Spinal cord (tissue), 10 donors: ENCODE results near the gene CARHSP1. TPM values are rescaled to one million over a fixed set of nuclear protein-coding genes. Genes with fewer than 3 reads are reported as not detected.
"Not testable (repeated sequence)": the region's sequence is repeated elsewhere in the genome, so short reads cannot be mapped to it uniquely, and the experiment has no call there.

ENCODE experiments used
- DNase-seq, 6 donors: peaks; one replicate each; pipeline versions ENCODE4 v3.0.0 to v3.0.0-alpha.2; 2013 to 2015; ENCODE audit warnings: low spot score in 6 of 6, low read depth in 4 of 6
- H3K27ac ChIP-seq: one replicate; pipeline ENCODE4 v1.5.1; 2013; ENCODE audit warnings: low read depth, low read length, control low read depth
- H3K27me3 ChIP-seq: one replicate; pipeline ENCODE4 v1.6.1; 2013; ENCODE audit warnings: low read length; ENCODE audit not compliant: control insufficient read depth, insufficient read depth
- H3K36me3 ChIP-seq: one replicate; pipeline ENCODE4 v1.6.1; 2013; ENCODE audit warnings: low read length; ENCODE audit not compliant: control insufficient read depth, insufficient read depth
- H3K4me1 ChIP-seq: one replicate; pipeline ENCODE4 v1.6.1; 2013; ENCODE audit warnings: low read length; ENCODE audit not compliant: control insufficient read depth, insufficient read depth
- H3K4me3 ChIP-seq: one replicate; pipeline ENCODE4 v1.5.1; 2013; ENCODE audit warnings: low read depth, low read length, control low read depth
- H3K9me3 ChIP-seq: one replicate; pipeline ENCODE4 v1.6.1; 2013; ENCODE audit warnings: low read length; ENCODE audit not compliant: control insufficient read depth, insufficient read depth
- WGBS: methylation state at CpG from one replicate; pipeline ENCODE4 v1.1.5; 2013; ENCODE audit warnings: missing lambda C conversion rate; ENCODE audit not compliant: insufficient coverage; 5-methylcytosine and 5-hydroxymethylcytosine counted together
- polyA plus RNA-seq, 2 donors: library from polyadenylated mRNA; unstranded; fragments of 120-200 nt; gene quantifications; one replicate each; pipeline ENCODE4 v1.2.1, GENCODE V29; 2013; ENCODE audit not compliant: insufficient read length in 2 of 2
- total RNA-seq, 2 donors: library from RNA; depleted of rRNA in 1 of 2; stranded (reverse); fragments of 120-200 nt in 1 of 2; fragments of >200 nt in 1 of 2; gene quantifications; one replicate each; pipeline versions ENCODE4 v1.2.3 to v1.2.4, GENCODE V29; 2013 to 2014
- donor health status: healthy.

The CARHSP1 gene
- total and polyA plus RNA-seq, 4 donors: 42.0 to 95.8 (median 75.1) TPM

GRCh38 chr16:8886593-8887430 lies 18.0 kb upstream of the CARHSP1 start:
- no peak overlapping the region for H3K4me3 ChIP-seq
- no peaks in the 10 kb centered on the region for H3K27me3 ChIP-seq
- H3K4me1 ChIP-seq: peaks cover 44% of the 10 kb centered on the region
- peaks cover 46% of the 10 kb centered on the region for H3K36me3 ChIP-seq
- DNase-seq: no peak
- H3K27ac ChIP-seq: no peak overlapping the region
- no peaks in the 10 kb centered on the region for H3K9me3 ChIP-seq
- 67% methylated on average over 16 of the region's 19 CpGs for WGBS

- Histone ChIP-seq H3K27me3 (no peaks in the 10 kb centered on the region), H3K4me3 (no peak overlapping the region), H3K27ac (no peak overlapping the region), H3K4me1 (peaks cover 38% of the 10 kb centered on the region), H3K9me3 (no peaks in the 10 kb centered on the region), H3K36me3 (peaks cover 38% of the 10 kb centered on the region)
- WGBS: 22% methylated on average over 16 of the region's 20 CpGs
- DNase-seq: no peak
Observed at GRCh38 chr16:8885674-8886592, 17.1 kb upstream of the CARHSP1 start.

GRCh38 chr16:8882725-8883377 lies 14.0 kb upstream of the CARHSP1 start:
- Histone ChIP-seq H3K27ac (no peak overlapping the region), H3K27me3 (no peaks in the 10 kb centered on the region), H3K9me3 (no peaks in the 10 kb centered on the region), H3K4me3 (no peak overlapping the region), H3K36me3 (peaks cover 13% of the 10 kb centered on the region), H3K4me1 (peaks cover 31% of the 10 kb centered on the region)
- no peak for DNase-seq
- 90% methylated on average over 15 of the region's 17 CpGs for WGBS

- H3K9me3 ChIP-seq: no peaks in the 10 kb centered on the region
- H3K4me1 ChIP-seq: peaks cover 24% of the 10 kb centered on the region
- no peak for DNase-seq
- H3K36me3 ChIP-seq: peaks cover 6% of the 10 kb centered on the region
- H3K4me3 ChIP-seq: no peak within 1 kb of the TSS
- H3K27ac ChIP-seq: no peak within 1 kb of the TSS
- WGBS: 78% methylated on average over 10 of the region's 10 CpGs
- H3K27me3 ChIP-seq: no peaks in the 10 kb centered on the region
Observed at GRCh38 chr16:8882041-8882617, 13.3 kb upstream of the CARHSP1 start, which contains the start of gene LITAFD. TSS of gene LITAFD (plus strand) at chr16:8882351. CDS start at chr16:8884356, 2,005 bp downstream.

DNA sequence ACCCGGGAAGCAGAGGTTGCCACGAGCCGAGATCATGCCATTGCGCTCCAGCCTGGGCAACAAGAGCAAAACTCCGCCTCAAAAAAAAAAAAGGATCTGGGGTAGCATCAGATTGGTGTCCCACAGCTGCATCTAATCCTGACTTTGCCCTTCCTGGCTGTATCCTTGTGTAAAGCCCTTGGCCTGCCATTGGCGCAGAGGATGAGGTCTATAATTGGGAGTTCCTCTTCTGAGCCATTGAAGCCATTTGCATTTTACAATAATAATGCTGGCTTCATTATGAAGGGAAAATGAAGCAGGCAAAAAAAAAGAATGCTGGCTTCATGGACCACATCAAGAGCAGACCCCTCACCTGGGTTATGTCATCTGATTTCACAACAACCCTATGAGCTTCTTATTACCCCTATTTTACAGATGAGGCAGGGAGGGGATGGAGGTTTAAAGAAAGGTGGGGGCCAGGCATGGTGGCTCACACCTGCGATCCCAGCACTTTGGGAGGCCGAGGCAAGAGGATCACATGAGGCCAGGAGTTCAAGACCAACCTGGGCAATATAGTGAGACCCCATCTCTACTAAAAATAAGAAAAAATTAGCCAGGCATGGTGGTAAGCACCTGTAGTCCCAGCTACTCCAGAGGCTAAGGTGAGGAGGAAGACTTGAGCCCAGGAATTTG lies 12.2 kb upstream of the CARHSP1 start:
- H3K36me3 ChIP-seq: peaks cover 5% of the 10 kb centered on the region
- WGBS: 98% methylated on average over 5 of the region's 8 CpGs
- no peaks in the 10 kb centered on the region for H3K27me3 ChIP-seq
- no peak overlapping the region for H3K27ac ChIP-seq
- peaks cover 13% of the 10 kb centered on the region for H3K4me1 ChIP-seq
- no peaks in the 10 kb centered on the region for H3K9me3 ChIP-seq
- H3K4me3 ChIP-seq: no peak overlapping the region
- no peak for DNase-seq

DNA sequence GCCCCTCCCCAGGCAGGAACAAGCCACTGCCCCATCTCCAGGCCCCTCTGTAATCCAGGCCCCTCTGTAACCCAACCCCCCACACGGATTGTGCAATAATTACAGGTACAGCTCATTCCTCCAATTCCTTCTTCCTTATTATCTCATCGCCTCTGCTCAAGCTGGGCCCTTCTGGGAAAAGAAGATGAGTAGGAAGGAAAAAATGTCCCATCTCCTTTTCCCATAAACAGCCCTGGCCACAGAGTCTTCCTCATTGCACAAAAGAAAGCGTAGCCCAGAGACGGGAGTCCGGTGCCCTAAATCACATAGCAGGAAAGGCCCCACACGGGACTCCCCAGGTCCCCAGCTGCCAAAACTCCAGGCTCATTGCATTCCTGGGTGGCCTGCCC lies 9.7 kb upstream of the CARHSP1 start:
- no peaks in the 10 kb centered on the region for H3K36me3 ChIP-seq
- H3K9me3 ChIP-seq: no peaks in the 10 kb centered on the region
- WGBS: 58% methylated on average over 3 of the region's 6 CpGs
- peaks cover 4% of the 10 kb centered on the region for H3K4me1 ChIP-seq
- H3K4me3 ChIP-seq: no peak overlapping the region
- no peak overlapping the region for H3K27ac ChIP-seq
- H3K27me3 ChIP-seq: no peaks in the 10 kb centered on the region
- DNase-seq: no peak

DNA sequence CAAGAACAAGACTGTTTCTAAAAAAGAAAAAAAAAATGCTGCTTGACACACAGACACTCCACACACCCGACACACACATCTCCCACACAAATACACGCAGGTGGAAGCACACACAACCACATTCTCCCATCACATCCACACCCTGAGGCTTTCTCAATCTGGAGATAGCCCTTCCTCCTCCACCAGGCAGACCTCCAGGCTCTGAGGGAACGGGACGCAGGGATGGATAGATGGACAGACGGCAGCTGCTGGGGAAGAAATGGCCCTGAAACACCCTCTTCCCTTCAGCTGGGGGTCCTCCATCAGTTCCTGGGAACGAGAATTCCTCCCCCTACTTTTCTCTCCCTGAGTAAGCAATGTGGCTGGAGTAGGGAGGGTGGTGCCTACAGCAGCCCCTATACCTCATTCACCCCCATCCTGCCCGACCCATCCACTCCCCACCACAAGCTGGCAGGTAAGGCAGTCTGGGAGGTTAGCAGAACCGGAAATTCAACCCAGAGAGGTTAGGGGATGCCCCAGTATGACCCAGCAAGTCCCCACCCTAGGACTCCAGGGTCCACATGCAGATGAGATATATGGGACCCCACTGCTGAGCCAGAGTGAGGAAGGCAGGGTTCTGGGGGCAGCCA lies 9.2 kb upstream of the CARHSP1 start:
- 67% methylated on average over 1 of the region's 8 CpGs for WGBS
- DNase-seq: no peak
- Histone ChIP-seq H3K4me1 (peaks cover 4% of the 10 kb centered on the region), H3K4me3 (no peak overlapping the region), H3K9me3 (no peaks in the 10 kb centered on the region), H3K36me3 (no peaks in the 10 kb centered on the region), H3K27ac (no peak overlapping the region), H3K27me3 (no peaks in the 10 kb centered on the region)

- DNase-seq, H3K27ac ChIP-seq, H3K4me1 ChIP-seq, H3K36me3 ChIP-seq, H3K27me3 ChIP-seq, H3K4me3 ChIP-seq, H3K9me3 ChIP-seq: not testable (repeated sequence)
- WGBS: 100% methylated on average over 3 of the region's 7 CpGs
Observed at GRCh38 chr16:8875317-8875716, 6.5 kb upstream of the CARHSP1 start.
